GM21515 (cell line): Measurements from ENCODE around the gene SCTR.
"Not testable (repeated sequence)": the region's sequence is repeated elsewhere in the genome, so short reads cannot be mapped to it uniquely, and the experiment has no call there.

Source experiments
- ATAC-seq: cut with Tn5 transposase; IDR thresholded peaks from one replicate; pipeline ENCODE4 v1.9.1; 2021; ENCODE audit not compliant: unreplicated experiment

SCTR gene

GRCh38 chr2:119417908-119418307 lies 106.4 kb downstream of the SCTR start:
- ATAC-seq = no peak

DNA sequence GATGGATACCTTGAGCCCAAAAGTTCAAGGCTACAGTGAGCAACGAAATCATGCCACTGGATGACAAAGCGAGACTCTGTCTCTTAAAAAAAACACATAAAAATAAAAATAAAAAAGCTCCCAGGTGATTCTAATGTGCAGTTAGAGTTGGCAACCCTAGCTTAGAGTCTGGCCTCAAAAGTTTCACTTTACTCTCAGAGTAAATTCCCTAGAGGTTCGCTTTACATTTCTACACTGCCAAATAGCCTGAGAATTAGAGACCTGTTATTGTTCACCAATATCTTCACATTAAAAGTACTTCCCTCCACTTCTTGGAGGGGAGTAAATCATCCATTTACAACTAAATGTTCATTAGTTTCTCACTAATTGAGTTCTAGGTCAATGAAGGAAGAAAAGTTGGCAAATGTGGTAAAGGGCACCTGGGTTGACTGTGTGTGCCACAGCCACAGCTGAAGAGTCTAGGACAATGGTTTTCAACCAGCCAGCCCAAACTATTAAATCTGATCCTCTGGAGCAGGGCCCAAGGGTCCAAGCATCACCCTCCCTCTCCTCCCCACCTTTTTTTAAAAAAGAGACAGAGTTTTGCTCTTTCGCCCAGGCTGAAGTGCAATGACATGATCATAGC lies 107.9 kb downstream of the SCTR start:
- ATAC-seq = no peak

GRCh38 chr2:119415630-119416029 lies 108.7 kb downstream of the SCTR start:
- no peak for ATAC-seq

- ATAC-seq = no peak
These were observed 109.4 kb downstream of the SCTR start for GRCh38 chr2:119414894-119415293.

DNA sequence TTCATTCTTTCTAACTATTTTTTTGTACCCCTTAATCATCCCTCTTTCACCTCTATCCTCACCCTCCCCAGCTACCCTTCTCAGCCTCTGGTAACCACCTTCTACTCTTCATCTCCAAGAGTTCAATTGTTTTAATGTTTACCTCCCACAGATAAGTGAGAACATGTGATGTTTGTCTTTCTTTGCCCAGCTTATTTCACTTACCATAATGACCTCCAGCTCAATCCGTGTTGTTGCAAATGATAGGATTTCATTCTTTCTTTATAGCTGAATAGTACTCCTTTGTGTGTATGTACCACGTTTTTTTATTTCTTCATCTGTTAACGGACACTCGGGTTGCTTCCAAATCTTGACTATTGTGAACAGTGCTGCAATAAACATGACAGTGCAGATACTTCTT lies 114.8 kb downstream of the SCTR start:
- no peak for ATAC-seq

GRCh38 chr2:119408221-119408619 lies 116.1 kb downstream of the SCTR start:
- ATAC-seq = no peak

- peak; percentile 68 for ATAC-seq
These were observed 116.7 kb downstream of the SCTR start for GRCh38 chr2:119407430-119408220.

- no peak for ATAC-seq
These were observed 119.1 kb downstream of the SCTR start for GRCh38 chr2:119405151-119405550.

GRCh38 chr2:119403618-119404017 lies 120.7 kb downstream of the SCTR start:
- ATAC-seq = not testable (repeated sequence)

DNA sequence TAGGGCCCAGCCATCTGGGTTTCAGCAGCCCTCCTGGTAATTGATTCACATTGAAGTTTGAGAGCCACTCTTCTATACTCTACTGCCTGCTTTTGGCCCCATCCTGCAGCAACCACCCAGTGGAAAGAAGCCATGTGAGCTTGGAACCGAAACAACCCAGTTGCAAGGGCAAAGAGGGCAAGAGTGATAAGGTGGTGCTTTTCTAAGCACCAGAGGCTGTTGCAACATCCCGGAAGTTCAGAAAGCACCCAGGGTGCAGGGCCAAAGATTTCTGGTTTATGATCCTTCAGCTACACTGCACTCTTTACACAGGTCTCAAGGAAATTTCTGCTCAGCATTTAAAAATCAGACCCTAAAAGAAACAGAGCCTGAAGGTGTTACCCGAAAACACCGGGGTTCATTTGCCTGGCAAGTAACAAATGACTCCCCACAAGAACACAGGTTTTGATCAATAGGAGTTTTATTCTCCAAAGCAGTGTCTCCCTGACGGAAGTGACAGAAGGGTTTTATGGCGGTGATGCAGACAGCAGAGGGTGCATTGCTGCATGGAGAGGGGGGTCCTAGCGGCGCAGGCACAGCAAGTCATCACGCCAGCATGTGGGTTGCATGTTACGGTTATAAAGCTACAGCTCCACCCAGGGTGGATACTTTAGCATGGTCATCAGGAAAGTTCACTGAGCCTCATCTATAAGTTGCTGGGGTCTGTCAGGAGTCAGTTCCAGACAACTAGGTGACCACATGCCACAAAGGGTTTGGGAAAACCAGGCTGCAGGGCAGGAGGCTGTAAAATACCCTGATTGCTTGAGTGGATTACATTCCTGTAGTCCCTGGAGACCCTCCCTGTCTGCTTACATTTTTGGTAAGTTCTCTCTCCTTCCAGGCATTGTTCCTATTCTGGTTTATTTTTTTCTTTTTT lies 121.4 kb downstream of the SCTR start:
- ATAC-seq = no peak

DNA sequence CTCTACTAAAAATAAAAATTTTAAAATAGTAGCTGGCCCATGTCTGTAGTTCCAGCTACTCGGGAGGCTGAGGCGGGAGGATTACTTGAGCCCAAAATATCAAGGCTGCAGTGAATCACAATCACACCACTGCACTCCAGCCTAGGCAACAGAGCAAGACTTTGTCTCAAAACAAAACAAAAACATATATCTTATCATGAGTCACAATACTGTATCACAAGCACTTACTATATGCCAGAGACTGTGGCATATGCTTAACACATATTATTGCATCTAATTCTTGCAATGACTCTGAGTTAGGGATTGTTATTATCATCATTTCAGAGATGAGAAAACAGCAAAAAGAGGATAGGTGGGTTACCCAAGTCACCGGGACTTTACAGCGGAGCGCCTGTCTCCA lies 122.2 kb downstream of the SCTR start:
- ATAC-seq = no peak

DNA sequence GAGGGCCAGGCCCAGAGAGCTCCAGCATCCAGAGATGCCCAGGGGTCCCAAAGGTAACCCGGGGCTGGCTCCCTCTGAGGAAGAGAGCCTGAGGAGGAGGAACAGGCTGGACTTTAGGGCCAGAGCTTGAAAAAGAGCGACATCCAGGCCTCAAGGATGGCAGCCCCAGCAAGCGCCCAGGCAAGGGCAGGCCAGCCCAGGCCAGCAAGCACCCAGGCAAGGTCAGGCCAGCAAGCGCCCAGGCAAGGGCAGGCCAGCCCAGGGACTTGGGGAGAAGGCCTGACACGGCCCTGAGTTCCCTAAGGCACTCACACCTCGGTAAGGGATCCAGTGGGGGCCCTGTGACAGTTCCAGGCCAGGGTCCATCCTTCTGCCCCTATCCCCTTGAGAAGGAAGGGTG lies 127.1 kb downstream of the SCTR start:
- no peak for ATAC-seq

DNA sequence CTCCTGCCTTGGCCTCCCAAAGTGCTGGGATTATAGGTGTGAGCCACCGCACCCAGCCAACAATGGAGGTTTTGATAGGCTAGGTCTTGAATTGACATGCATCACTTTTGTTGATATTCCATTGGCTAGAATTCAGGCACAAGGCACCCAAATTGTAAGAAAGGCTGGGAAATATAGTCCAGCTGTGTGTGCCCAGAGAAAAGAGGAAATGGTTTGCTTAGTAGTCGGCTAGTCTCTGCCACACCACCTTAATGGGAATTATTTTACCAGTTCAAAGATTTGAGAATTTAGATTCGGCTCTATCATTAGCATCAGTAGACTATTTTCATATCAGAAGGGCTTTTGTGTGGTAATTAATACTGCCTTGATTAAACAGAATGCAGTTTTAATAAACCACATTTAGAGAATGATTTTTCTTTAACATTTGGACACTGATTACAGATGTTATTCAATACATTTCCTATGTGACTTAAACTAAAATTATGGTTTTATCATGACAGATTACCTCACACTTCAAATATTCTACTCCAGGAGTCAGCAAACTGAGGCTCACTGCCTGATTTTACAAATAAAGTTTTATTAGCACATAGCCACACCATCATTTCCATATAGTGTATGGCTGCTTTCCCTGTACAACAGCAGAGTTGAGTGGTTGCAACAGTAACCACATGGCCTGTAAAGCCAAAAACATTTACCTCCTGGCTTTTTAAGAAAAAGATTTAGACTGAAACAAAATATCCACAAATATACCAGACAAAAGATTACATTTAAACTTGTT lies 130.1 kb downstream of the SCTR start:
- ATAC-seq = no peak
